ENCODE data around the gene SPINT3. TPM values are rescaled to one million over a fixed set of nuclear protein-coding genes. Genes with fewer than 3 reads are reported as not detected.

Gene SPINT3
- total RNA-seq, 2 donors from 2014 or later, result not detected

DNA sequence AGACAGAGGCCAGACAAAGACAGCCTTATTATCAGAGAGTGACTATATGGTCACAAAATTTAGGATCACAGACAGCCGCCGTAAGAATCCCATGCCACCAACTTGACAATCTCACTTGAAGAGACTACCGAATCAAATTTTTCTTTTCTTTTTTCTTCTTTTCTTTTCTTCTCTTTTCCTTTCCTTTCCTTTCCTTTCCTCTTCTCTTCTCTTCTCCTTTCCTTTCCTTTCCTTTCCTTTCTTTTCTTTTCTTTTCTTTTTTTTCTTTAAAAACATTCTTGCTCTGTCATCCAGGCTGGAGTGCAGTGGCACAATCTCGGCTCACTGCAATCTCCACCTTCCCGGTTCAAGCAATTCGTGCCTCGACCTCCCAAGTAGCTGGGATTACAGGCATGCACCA lies 33.0 kb upstream of the SPINT3 start:
- TF ChIP-seq, protein P1, sequence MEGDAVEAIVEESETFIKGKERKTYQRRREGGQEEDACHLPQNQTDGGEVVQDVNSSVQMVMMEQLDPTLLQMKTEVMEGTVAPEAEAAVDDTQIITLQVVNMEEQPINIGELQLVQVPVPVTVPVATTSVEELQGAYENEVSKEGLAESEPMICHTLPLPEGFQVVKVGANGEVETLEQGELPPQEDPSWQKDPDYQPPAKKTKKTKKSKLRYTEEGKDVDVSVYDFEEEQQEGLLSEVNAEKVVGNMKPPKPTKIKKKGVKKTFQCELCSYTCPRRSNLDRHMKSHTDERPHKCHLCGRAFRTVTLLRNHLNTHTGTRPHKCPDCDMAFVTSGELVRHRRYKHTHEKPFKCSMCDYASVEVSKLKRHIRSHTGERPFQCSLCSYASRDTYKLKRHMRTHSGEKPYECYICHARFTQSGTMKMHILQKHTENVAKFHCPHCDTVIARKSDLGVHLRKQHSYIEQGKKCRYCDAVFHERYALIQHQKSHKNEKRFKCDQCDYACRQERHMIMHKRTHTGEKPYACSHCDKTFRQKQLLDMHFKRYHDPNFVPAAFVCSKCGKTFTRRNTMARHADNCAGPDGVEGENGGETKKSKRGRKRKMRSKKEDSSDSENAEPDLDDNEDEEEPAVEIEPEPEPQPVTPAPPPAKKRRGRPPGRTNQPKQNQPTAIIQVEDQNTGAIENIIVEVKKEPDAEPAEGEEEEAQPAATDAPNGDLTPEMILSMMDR (IDR thresholded peaks at IDR 0.05), result no peak

DNA sequence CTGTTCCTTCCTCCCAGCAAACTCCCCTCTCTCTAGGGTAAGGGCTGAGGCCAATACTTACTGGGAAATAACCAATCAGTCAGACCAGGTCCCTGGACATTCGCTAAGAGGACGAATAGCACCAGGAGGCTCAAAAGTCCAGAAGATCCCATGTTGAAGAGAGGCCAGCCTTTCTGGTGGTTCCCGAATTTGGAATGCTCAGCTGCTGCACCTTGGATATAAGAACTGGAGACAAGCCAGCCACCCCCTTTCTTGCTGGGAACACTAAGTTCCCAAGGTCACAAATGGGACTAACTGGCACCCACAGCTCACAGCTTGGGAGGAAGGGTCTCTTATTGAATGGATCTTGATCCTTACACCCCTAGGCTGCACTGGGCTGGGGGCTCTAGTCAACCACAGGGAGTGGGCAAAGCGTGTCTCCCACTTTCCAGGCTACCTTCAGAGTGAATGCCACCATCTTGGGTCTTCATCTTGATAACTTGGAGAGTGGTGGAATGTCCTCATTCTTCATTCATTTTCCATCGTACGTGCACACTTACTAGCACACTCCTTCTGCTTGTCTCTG lies 31.9 kb upstream of the SPINT3 start, which contains the start of gene EPPIN:
TSS of gene EPPIN (minus strand) at position 196 of the 565 bp plus-strand sequence. CDS start at position 152, 44 bp downstream.
- DNase-seq, result no peak
- no peak within 1 kb of the TSS for H3K9ac ChIP-seq (ENCODE audit: low read depth in 2 of 2, low read length in 2 of 2)
- no peak within 1 kb of the TSS for H3K4me3 ChIP-seq
- no peaks in the 10 kb centered on the region for H3K9me3 ChIP-seq
- H3K27ac ChIP-seq, result no peak within 1 kb of the TSS
- H3K4me1 ChIP-seq, result peaks cover 1% of the 10 kb centered on the region
- intact Hi-C loops (cut with DNase I), result loop anchor here (2.0 kb wide), 1 partner anchor 224 kb away; no protein-coding TSS in a partner anchor
- TF ChIP-seq, protein P1 (IDR thresholded peaks at IDR 0.05), result no peak
- H3K36me3 ChIP-seq, result no peaks in the 10 kb centered on the region
- no peaks in the 10 kb centered on the region for H3K27me3 ChIP-seq

More for the DNA sequence above, 33.0 kb upstream of the SPINT3 start:
- intact Hi-C loops (cut with DNase I), result no loop called here
- Histone ChIP-seq H3K9ac (ENCODE audit: low read depth in 2 of 2, low read length in 2 of 2) (no peak overlapping the region), H3K27me3 (no peaks in the 10 kb centered on the region), H3K9me3 (no peaks in the 10 kb centered on the region), H3K27ac (no peak overlapping the region), H3K4me3 (no peak overlapping the region), H3K4me1 (peaks cover 8% of the 10 kb centered on the region), H3K36me3 (no peaks in the 10 kb centered on the region)
- no peak for DNase-seq

DNA sequence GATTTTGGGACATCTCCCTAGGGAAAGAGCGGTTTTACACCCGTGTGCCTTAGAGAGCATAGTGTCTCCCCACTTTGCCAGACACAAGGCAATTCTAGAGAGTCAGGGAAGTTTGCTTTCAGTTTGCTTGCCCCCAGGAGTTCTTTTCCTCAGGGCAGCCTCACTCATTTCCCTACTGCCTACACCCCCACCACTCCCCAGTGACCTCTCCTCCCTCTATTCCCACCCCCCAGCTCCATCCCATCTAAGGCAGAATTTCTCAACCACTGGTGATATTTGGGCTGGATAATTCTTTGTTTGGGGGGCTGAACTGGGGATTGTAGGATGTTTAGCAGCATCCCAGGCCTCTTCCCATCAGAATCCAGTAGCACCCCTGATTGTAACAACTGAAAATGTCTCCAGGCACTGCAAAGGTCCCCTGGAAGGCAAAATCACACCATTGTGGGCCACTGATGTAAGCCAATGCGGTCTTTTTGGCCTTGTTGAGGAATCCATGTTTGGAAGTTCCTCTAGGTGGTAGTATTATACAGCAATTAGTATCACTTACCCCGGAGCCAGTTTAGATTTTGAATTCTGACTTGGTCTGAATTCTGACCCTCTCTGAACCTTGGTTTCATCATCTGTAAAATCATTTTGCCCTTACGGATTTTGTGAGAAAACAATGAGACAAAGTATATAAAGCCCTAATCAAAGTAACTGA lies 30.5 kb upstream of the SPINT3 start:
- intact Hi-C loops (cut with DNase I), result loop anchor here (2.0 kb wide), 1 partner anchor 225 kb away; no protein-coding TSS in a partner anchor
- H3K27me3 ChIP-seq, result no peaks in the 10 kb centered on the region
- H3K9me3 ChIP-seq, result no peaks in the 10 kb centered on the region
- no peak for DNase-seq
- TF ChIP-seq, protein P1 (IDR thresholded peaks at IDR 0.05), result no peak
- no peaks in the 10 kb centered on the region for H3K4me1 ChIP-seq
- no peak overlapping the region for H3K4me3 ChIP-seq
- H3K27ac ChIP-seq, result no peak overlapping the region
- H3K36me3 ChIP-seq, result no peaks in the 10 kb centered on the region
- no peak overlapping the region for H3K9ac ChIP-seq (ENCODE audit: low read depth in 2 of 2, low read length in 2 of 2)

DNA sequence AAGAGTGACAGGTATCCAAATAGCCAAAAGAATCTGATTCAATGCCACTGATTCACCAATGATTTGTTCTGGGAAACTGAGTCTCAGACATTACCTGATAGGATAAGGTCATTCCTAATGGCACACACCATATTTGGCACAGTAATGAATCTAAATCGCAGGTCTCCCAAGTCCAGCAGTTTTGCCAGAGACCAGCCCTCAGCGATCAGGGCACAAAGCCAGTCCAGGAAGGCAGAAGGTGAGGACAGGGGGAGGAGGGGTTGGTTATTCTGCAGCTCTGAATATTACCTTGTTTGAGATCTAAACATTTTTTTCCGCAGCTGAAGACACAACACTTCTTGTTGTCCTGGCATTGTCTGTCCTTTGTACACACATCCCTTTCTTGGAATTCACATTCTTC lies 29.9 kb upstream of the SPINT3 start:
- TF ChIP-seq, protein P1 (IDR thresholded peaks at IDR 0.05), result no peak
- DNase-seq, result no peak
- intact Hi-C loops (cut with DNase I), result no loop called here

DNA sequence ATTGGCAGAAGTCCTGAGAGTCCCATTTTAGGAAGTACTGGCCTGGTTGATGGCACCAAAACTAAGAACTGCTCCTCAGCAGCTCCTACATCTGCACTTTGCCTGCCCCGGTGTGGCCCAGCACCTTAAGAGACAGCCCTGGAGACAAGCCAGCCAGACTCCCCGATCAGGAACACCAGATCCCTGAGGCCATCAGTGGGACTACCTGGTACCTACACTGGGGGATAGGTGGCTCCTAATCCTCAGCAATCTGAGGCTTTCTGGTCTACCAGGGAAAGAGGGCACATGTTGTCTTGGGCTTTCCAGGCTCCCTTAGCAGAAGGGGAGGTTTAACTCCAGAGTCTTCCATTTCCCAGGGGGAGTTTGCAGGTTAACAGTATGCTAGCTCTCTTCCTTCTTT lies 24.0 kb upstream of the SPINT3 start, which contains the start of gene WFDC6:
TSS of gene WFDC6 (minus strand) at position 101 of the 400 bp plus-strand sequence. CDS start at position 26, 75 bp downstream.
- no peak for DNase-seq
- H3K9me3 ChIP-seq, result no peaks in the 10 kb centered on the region
- H3K9ac ChIP-seq (ENCODE audit: low read depth in 2 of 2, low read length in 2 of 2), result no peak within 1 kb of the TSS
- no peaks in the 10 kb centered on the region for H3K4me1 ChIP-seq
- intact Hi-C loops (cut with DNase I), result no loop called here
- TF ChIP-seq, protein P1 (IDR thresholded peaks at IDR 0.05), result no peak
- H3K27ac ChIP-seq, result no peak within 1 kb of the TSS
- H3K27me3 ChIP-seq, result no peaks in the 10 kb centered on the region
- no peaks in the 10 kb centered on the region for H3K36me3 ChIP-seq
- H3K4me3 ChIP-seq, result no peak within 1 kb of the TSS

More for the DNA sequence above, 29.9 kb upstream of the SPINT3 start:
- Histone ChIP-seq H3K36me3 (no peaks in the 10 kb centered on the region), H3K4me1 (no peaks in the 10 kb centered on the region), H3K4me3 (no peak overlapping the region), H3K27me3 (no peaks in the 10 kb centered on the region), H3K9me3 (no peaks in the 10 kb centered on the region), H3K9ac (ENCODE audit: low read depth in 2 of 2, low read length in 2 of 2) (no peak overlapping the region), H3K27ac (no peak overlapping the region)

Measured in colonic mucosa (tissue), 4 donors.